ENCODE data around the gene JMJD1C. TPM values are rescaled to one million over a fixed set of nuclear protein-coding genes. Genes with fewer than 3 reads are reported as not detected.

Gene JMJD1C
- total RNA-seq, 1 donor from 2014 or later, result 62.6 TPM

GRCh38 chr10:63366933-63367332, 98.8 kb downstream of the JMJD1C start:
- TF ChIP-seq, protein P1, sequence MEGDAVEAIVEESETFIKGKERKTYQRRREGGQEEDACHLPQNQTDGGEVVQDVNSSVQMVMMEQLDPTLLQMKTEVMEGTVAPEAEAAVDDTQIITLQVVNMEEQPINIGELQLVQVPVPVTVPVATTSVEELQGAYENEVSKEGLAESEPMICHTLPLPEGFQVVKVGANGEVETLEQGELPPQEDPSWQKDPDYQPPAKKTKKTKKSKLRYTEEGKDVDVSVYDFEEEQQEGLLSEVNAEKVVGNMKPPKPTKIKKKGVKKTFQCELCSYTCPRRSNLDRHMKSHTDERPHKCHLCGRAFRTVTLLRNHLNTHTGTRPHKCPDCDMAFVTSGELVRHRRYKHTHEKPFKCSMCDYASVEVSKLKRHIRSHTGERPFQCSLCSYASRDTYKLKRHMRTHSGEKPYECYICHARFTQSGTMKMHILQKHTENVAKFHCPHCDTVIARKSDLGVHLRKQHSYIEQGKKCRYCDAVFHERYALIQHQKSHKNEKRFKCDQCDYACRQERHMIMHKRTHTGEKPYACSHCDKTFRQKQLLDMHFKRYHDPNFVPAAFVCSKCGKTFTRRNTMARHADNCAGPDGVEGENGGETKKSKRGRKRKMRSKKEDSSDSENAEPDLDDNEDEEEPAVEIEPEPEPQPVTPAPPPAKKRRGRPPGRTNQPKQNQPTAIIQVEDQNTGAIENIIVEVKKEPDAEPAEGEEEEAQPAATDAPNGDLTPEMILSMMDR (conservative IDR thresholded peaks at IDR 0.05), result no peak
- no peak for DNase-seq (ENCODE audit: extremely low spot score, unreplicated experiment)
- Mint-ChIP-seq H3K9me3 (no peaks in the 10 kb centered on the region), H3K4me1 (ENCODE audit: unreplicated experiment) (no peaks in the 10 kb centered on the region), H3K36me3 (peaks cover 4% of the 10 kb centered on the region), H3K27me3 (no peaks in the 10 kb centered on the region), H3K4me3 (no peak overlapping the region), H3K27ac (no peak overlapping the region)

GRCh38 chr10:63365976-63366765, 99.6 kb downstream of the JMJD1C start:
- H3K4me1 Mint-ChIP-seq (ENCODE audit: unreplicated experiment), result no peaks in the 10 kb centered on the region
- no peaks in the 10 kb centered on the region for H3K9me3 Mint-ChIP-seq
- H3K36me3 Mint-ChIP-seq, result peaks cover 4% of the 10 kb centered on the region
- H3K27me3 Mint-ChIP-seq, result no peaks in the 10 kb centered on the region
- H3K27ac Mint-ChIP-seq, result no peak overlapping the region
- no peak overlapping the region for H3K4me3 Mint-ChIP-seq
- DNase-seq (ENCODE audit: extremely low spot score, unreplicated experiment), result no peak
- TF ChIP-seq, protein P1 (conservative IDR thresholded peaks at IDR 0.05), result no peak

GRCh38 chr10:63364918-63365317, 100.9 kb downstream of the JMJD1C start:
- Mint-ChIP-seq H3K36me3 (peaks cover 4% of the 10 kb centered on the region), H3K4me3 (no peak overlapping the region), H3K4me1 (ENCODE audit: unreplicated experiment) (no peaks in the 10 kb centered on the region), H3K27me3 (no peaks in the 10 kb centered on the region), H3K9me3 (no peaks in the 10 kb centered on the region), H3K27ac (no peak overlapping the region)
- TF ChIP-seq, protein P1 (conservative IDR thresholded peaks at IDR 0.05), result no peak
- DNase-seq (ENCODE audit: extremely low spot score, unreplicated experiment), result no peak

DNA sequence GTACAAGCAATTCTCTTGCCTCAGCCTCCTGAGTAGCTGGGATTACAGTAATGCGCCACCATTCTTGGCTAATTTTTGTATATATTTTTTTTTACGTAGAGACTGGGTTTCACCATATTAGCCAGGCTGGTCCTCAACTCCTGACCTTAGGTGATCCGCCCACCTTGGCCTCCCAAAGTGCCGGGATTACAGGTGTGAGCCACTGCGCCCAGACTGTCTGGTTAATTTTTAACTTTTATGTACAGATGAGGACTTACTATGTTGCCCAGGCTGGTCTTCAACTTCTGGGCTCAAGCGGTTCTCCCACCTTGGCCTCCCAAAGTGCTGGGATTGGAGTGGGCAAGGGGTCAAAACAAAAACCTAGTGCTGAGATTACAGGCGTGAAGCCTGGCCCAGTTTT, 101.8 kb downstream of the JMJD1C start:
- TF ChIP-seq, protein P1 (conservative IDR thresholded peaks at IDR 0.05), result no peak
- Mint-ChIP-seq H3K27ac (no peak overlapping the region), H3K27me3 (no peaks in the 10 kb centered on the region), H3K4me3 (no peak overlapping the region), H3K9me3 (no peaks in the 10 kb centered on the region), H3K36me3 (peaks cover 4% of the 10 kb centered on the region), H3K4me1 (ENCODE audit: unreplicated experiment) (no peaks in the 10 kb centered on the region)
- no peak for DNase-seq (ENCODE audit: extremely low spot score, unreplicated experiment)

DNA sequence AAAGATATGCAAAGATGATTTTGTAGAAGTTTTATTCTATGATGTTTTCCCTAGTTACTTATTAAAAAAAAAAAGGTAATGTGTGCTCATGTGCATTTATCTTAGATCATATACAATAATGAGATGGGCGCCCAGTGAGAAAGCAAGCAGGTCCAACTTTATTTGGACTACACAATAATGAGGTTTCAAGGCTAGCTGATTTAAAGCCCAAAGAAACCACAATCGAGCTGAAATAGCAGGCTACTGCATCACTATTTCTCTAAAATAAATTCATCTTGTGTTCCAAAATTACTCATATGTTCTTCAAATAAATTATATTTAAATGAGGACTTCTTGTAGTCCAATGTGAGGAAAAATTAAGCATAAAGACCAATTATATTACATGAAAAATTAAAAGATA, 110.1 kb downstream of the JMJD1C start:
- H3K27ac Mint-ChIP-seq, result no peak overlapping the region
- no peaks in the 10 kb centered on the region for H3K27me3 Mint-ChIP-seq
- H3K4me1 Mint-ChIP-seq (ENCODE audit: unreplicated experiment), result no peaks in the 10 kb centered on the region
- DNase-seq (ENCODE audit: extremely low spot score, unreplicated experiment), result no peak
- H3K9me3 Mint-ChIP-seq, result peaks cover 7% of the 10 kb centered on the region
- H3K4me3 Mint-ChIP-seq, result no peak overlapping the region
- peaks cover 11% of the 10 kb centered on the region for H3K36me3 Mint-ChIP-seq
- TF ChIP-seq, protein P1 (conservative IDR thresholded peaks at IDR 0.05), result no peak
